B cell (primary cell): Measurements from ENCODE around the gene SNAPC4.

Experiments
- EZH2 ChIP-seq: IDR thresholded peaks from 2 replicates; pipeline ENCODE4 v1.6.1; 2012; ENCODE audit warnings: borderline replicate concordance, low read depth, mild to moderate bottlenecking, moderate library complexity, low read length; ENCODE audit not compliant: insufficient read depth, poor library complexity, severe bottlenecking
- TF ChIP-seq, protein P1 (sequence below): fragments of 200-600 bp; IDR thresholded peaks from one replicate; pipeline ENCODE4 v1.8.0; 2022; ENCODE audit warnings: antibody characterized with exemption, mild to moderate bottlenecking

DNA sequence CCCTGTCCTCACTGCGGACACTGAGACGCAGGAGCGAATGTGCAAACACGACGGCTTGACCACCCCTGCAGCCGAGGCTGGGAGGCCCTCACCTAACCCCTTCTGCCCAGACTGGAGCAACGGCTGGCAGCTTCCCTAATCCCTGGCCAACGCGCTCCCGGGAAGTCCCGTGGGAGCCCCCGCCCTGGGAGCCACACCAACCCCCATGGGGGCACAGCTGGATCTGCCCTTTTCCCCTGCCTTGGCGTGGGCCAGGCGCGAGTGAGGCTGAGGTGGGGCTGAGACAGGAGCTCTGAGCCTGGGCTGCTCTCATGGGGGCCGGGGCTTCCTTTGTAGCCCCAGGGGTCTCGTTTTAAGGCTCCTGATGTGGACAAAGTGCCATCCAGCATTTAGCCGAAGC, 31.8 kb downstream of the SNAPC4 start:
- no peak for TF ChIP-seq EZH2
- TF ChIP-seq, protein P1, sequence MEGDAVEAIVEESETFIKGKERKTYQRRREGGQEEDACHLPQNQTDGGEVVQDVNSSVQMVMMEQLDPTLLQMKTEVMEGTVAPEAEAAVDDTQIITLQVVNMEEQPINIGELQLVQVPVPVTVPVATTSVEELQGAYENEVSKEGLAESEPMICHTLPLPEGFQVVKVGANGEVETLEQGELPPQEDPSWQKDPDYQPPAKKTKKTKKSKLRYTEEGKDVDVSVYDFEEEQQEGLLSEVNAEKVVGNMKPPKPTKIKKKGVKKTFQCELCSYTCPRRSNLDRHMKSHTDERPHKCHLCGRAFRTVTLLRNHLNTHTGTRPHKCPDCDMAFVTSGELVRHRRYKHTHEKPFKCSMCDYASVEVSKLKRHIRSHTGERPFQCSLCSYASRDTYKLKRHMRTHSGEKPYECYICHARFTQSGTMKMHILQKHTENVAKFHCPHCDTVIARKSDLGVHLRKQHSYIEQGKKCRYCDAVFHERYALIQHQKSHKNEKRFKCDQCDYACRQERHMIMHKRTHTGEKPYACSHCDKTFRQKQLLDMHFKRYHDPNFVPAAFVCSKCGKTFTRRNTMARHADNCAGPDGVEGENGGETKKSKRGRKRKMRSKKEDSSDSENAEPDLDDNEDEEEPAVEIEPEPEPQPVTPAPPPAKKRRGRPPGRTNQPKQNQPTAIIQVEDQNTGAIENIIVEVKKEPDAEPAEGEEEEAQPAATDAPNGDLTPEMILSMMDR: no peak
